NCI-H1048 (cell line): ENCODE data around the gene HEPACAM2.

Experiments
- DNase-seq: peaks from one replicate; lab custom pipeline; 2025; lab: John Stamatoyannopoulos, UW

The HEPACAM2 gene

DNA sequence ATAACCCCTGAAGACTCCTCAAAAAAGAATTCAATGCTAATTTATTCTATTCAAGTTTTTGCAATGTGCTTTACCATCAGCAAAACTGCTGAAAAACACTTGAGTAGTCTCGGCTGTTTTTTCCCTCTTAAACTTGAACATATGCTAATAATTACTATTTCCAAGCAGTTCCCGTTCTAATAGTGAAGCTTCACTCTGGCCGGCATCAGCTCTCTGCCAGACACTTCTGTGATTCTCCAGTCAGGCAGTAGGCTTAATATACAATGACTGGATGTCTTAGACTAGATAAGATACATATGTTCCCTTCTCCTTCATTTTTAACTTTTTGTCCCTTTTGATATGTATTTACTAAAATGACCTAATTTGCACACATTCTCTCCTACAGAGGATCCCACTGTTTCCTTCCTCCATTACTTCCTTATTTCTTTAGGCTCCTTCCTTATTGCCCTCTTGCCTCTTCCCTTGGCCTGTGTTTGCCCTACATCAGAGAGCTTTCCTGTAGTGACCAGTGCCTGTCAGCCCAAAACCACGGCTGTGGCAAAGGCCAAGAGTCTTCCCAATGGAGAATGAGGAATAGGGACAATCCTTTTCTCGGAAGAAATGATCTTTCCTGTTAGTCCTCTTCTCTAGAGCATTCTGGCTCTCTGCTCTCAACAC is 23.5 kb downstream of the HEPACAM2 start:
- DNase-seq: no peak

DNA sequence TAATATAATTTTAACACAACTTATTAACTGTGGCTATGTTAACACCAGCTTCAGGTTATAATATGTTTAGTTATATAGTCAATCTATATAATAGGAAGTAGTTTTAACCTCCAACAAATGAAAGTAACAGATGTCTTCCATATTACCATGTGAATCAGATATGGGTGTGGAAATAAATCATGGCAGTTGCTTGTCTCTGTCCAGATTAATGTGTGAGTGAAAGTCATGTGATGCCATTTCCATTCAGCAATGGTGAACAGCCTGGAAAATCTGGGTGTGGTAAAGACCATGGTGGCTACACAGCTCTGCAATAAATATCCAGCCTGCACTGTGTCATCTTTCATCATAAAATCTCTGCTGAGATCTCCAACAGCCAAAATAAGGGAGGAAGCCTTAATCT is 27.8 kb downstream of the HEPACAM2 start:
- no peak for DNase-seq

DNA sequence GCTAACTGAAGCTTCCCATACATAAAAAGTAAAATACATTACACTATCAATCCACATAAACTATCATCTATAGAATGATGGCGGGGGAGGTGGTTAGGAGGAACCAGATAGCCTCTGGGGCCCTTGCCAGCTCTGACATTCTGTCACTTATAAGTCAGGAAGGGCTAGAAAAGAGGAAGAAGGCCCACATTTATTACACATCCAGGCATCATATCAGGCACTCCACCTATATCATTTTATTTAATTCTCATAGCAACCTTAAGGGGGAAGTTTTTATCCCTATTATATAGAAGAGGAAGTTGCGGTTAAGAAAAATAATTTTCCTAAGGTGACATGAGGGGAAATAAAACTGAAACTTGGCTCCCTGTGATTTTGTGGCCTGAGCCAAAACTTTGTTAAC is 29.9 kb downstream of the HEPACAM2 start:
- no peak for DNase-seq

DNA sequence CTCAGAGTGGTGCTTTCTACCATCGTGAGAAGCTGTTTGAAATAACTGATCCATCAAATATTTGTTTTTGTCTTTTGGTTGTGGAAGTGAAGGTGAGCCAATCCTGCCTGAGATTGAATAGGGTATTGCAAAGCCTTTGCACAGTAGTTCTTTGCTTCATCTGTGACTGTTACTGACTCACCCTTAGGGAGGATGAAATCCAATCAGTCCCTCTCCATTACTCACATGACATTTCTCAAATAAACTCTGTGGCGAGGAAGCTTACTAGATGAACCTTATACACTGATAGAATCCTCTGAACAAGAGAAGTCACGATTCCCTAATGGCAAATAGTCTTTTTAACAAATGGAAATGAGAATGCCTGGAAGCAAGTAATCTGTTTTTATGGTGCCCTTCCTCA is 31.9 kb downstream of the HEPACAM2 start:
- no peak for DNase-seq

DNA sequence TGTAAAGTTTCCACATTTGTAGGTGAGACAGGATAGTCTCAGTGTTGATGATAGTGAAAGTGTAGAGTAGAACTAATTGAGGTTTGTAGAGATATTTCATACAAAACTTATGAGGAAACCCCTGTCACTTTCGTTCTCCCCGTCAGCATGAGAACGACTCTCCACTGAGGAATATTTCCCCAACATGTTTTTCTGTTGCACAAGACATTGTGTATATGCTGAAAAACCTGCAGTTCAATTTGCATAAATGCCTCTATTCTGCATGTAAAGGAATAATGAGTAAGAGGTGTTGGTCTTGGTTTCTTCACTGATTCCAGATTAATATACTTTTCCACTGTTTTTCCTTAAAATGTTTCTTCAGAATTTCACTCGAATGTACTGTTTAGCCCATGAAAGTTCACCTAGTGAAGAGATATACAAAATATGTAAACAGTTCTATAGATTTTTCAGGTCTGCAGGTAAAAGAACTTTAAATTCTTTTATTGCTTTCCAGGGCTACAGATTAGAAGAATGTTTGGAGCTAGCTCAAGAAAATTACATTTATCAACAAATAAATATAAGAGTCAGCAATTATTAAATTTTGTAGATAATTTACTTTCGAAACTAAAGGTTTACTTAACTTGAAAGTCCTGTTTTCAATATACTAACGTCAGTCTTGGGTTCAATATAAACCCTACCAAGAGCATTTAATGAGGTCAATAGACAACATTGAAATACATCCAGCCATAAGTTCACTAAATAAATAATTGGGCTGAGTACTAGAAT is 37.2 kb downstream of the HEPACAM2 start:
- no peak for DNase-seq

DNA sequence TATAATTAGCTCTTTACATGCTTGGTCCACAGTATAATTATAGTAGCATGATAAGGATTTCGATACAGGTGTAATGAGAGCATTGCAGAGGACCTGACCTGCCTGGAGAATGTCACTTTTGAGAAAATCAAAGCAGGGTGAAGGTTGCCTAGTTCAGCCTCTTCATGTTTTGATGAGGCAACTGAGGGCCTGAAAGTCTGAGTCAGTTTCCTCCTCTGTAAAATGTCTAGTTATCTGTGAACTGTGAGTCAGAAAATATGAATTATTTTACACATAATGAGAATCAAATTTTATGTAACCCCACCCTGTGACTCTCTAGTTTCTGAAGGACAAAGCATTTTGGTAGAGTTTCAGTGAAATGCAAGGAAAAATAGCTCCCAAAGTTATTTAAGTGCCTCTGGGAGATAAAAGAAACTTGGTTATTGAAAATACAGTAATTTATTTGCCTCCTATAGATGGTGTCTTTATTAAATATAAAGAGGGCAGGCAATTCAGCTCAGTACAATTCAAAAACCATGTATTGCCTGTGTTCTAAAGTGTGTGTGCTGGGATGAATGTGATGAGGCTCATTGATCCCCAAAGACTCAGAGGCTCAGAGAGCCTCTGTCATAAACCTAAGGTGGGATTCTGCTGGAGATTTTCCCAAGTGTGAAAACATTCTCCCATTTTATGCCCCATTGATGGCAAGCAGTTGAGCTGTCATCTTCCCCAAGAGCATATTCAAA is 40.8 kb downstream of the HEPACAM2 start:
- DNase-seq: no peak

DNA sequence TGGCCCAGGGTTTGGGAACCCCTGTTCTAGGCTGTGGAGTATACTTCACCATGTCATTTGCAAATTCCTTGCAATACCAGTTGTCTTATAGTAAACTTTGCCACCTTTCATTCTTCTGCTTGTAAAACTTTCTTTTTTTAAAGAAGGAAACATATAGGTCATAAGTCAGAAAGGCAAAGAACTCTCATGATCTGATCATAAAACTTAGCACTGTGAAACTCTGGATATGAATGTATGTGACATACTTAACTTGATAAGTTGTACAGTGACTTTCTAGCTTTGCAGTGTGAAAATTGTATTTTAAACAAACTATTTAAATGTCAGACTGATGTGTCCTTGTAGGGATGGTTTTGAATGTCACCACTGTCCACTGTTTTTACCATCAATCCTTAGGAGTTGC is 47.1 kb downstream of the HEPACAM2 start:
- DNase-seq: no peak

DNA sequence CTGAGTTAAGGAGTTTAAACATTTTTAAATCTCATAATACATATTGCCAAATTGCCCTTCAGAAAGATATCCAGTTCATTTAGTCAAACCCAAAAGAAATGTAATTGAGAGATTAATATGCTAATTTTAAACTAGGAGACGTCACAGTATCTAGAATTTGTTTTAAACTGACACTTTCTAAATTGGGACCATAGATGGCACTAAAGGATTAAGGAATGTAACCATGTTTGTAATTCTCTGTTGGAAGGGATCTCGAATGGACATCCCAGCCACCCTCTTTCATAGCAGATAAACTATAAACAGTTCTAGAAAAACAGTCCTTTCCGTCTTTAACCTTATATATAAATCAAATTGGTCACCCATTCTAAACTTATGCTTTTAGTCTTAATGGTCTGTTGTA is 48.1 kb downstream of the HEPACAM2 start:
- DNase-seq: no peak

DNA sequence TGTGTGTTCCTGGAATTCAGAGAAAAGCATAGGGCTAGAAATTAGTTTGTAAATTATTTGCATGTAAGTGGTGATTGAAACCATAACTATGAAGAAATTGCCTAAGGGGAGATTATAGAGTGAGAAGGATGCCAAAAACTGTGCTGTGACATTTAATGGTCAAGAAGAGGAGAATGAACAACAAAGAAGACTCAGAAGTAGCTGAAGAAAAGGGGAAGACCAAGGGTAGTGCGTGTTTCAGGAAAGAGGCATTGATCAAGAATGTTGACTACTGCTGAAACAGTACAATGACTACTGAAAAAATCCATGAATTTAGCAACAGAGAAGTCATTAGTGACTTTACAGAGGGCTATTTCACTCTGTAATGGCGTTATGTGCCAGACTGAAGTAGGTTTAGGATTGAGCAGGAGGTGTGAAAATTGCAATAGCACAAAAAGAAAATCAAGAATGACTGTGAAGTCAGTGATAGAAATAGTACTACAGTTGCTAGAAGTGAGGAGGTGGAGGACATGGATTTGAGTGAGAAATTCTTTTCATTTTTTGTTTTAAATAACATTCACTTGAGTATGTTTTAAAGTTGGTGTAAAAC is 49.2 kb downstream of the HEPACAM2 start:
- DNase-seq: peak; percentile 62

DNA sequence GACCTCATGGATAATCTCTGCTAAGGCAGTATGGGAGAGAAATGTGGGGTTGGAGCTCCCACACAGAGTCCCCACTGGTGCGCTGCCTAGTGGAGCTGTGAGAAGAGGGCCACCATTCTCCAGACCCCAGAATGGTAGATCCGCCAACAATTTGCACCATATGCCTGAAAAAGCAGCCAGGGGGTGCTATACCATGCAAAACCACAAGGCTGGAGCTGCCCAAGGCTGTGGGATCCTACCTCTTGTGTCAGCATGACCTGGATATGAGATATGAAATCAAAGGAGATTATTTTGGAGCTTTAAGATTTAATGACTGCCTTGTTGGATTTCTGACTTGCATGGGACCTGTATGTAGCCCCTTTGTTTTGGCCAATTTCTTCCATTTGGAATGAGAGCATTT is 51.0 kb downstream of the HEPACAM2 start:
- no peak for DNase-seq

DNA sequence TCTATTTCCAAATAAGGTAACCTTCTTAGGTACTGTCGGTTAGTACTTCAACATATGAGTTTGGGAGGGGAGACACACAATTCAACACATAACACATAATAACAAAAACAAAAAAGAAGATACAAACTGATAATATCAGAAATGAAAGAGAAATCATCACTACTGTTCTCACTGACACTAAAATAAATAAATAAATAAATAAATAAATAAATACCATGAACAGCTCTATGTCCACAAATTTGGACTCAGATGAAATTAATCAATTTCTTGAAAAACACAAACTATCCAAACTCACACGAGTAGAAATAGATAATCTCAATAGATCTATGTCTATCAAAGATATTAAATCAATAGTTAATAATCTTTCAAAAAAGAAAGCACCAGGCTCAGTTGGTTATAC is 53.6 kb downstream of the HEPACAM2 start:
- DNase-seq: no peak

DNA sequence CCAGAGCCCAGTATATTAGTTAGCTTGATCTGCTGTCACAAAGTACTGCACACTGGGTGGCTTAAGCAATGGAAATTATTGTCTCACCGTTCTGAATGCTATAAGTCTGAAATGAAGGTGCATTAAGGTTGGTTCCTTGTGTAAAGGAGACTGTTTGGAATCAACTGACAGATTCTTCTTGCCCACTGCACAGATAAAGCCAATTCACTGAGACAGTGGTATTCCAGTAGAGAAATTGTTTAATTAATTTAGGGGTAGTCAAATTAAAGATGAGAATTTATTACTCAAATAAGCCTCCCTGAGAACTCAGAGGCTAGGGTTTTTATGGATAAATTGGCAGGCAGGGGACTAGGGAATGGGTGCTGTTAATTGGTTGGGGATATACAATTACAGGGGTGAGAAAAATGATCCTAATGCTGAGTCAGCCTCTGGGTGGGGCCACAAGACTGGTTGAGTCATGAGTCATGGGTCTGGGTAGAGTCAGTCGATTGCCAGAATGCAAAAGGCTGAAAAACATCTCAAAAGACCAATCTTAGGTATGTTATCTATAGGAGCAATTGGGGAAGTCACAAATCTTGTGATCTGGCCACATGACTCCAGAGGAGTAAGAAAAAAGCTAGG is 54.6 kb downstream of the HEPACAM2 start:
- no peak for DNase-seq

DNA sequence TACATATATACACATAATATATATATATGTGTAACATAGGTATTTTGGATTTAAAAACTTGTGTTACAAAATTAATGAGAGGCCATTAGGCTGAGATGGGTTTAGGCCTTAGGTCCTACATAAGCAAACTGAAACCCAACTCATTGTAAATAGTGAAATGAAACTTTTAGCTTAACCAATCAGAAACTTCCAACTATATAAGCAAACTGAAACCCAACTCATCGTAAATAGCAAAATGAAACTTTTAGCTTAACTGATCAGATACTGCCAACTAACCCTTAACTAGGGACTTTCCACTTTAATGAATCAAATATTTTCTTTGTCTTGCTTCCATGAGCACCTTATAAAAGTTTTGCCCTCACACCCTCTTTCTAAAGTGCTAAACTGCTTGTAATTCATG is 60.8 kb downstream of the HEPACAM2 start:
- DNase-seq: no peak

DNA sequence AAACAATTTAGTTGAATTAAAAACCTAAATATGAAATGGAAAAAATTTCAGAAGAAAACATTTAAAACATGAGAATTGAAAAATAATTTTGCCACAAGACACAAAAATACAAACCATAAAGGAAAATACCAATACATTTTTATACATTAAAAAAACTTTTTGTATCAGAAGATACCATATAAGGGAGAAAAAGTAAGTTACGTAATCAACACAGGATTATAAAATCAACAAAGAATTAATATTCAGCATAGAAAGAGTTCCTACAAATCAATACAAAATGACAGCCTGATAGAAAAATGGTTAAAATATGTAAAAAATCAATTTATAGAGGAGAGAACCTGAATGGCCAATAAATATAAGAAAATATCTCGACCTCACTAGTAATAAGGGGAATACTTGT is 61.5 kb downstream of the HEPACAM2 start:
- no peak for DNase-seq

DNA sequence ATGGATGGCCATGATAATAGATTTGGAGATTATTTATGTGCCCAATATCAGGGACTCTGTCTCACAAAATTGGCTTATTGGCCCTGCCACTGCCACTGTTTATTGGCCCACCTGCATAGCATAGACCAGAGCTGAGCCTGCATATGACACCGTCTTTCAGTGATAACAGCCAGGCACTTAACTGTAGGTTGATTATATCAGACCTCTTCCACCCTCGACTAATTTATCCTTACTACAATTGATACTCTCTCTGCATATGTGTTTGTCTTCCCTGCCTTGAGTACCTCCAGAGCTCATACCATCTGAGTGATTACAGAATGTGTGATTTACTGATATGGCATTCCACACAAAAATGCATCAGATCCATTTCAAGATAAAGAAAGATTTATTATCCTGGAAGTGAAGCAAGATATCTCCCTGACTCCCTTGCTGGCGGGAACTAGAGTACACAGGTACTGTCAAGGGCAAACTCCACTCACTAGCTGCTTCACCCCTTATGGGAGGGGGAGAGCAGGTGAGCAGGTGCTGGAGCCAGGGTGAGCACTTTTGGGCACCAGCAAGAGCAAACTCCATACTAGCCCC is 65.0 kb downstream of the HEPACAM2 start:
- DNase-seq: no peak

DNA sequence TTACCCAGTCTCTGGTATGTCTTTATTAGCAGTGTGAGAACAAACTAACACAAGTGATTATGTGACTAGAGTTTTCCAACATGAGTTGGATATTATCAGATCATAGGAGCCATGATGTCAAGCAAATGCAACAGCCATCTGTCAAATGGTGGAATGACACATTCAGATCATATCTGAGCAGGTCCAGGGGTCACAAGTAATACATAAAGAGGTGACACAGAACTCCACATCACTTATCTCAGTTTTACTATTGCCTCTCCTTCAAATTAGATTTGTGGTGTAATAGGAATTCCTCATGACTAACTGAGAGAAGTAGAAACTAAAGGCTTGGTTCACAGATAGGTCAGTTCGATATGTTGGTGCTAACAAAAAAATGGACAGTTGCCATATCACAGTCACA is 65.9 kb downstream of the HEPACAM2 start:
- DNase-seq: no peak

DNA sequence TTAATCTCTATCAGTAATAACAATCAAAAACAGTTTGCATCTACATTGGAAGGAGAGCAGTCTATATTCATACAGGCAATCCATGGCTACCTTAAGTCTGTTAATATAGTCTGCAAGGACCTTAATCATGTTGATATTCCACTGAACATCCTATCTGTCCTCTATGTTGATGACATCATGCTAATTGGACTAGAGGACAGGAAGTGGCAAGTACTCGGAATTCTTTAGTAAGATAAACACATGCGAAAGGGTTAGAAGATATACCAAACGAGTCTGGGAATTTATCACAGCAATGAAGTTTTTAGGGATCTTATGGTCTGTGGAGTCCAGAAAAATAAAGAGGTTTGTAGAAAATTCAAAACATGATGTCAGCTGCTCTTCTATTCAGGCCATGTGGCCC is 66.8 kb downstream of the HEPACAM2 start:
- no peak for DNase-seq

DNA sequence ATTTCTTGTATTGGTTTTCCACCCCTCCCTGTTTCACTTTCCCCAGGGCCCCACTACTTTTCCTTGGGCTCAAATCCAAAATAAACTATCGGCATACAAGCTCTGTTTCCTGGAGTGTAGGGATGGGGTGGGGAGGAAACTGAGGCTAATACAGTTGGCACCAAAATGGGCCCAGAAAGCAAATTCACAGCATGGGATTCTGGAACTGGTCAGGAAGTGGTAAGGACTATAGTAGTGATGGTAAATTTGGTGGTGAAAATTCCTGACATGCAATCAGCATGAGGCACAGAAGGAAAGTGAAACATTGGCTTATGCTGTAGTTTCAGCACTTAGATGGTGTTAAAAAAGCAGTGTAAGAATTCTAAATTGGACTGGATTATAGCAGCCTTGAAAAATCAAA is 69.4 kb downstream of the HEPACAM2 start:
- DNase-seq: no peak

DNA sequence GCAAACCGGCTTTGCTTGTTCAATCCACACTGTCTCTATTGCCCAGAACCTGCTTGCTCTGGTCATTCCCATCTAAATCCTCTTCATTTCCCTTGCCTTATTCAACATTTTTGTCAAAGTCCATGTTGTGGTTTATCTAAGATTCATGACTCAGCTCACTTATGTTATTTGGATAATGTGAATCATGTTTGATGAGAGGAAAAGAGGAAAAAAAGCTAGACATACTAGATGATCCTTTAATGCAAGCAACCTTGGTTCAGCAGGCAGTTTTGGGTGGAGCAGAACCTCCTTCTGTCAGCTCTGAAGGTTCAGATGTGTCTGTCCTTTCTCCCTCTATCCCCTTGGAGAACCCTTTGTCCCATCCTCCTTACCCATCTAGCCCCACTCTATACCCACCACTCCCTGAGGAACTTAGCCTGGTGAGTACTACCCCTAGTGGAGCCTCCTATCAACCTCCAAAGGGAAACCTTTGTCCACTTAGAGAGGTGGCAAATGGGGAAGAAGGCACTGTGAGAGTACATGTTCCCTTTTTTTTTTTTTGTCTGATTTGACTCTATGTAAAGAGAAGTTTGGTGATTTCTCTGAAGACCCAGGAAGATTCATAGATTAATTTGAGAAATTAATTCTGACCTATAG is 76.0 kb downstream of the HEPACAM2 start:
- DNase-seq: no peak

DNA sequence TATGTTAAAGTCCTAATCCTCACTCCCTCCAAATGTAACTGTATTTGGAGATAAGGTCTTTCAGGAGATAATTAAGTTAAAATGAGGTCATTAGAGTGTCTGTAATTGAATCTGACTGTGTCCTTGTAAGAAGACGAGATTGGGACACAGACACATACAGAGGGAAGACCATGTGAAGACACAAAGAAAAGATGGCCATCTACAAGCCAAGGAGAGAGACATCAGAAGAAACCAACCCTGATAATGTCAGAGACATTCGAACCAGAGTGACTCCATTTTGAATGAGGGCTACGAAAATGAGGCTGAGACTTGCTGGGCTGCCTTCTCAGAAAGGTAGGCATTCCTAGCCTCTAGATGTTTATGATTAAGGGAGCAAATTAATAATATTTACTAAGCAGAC is 77.5 kb downstream of the HEPACAM2 start:
- no peak for DNase-seq

DNA sequence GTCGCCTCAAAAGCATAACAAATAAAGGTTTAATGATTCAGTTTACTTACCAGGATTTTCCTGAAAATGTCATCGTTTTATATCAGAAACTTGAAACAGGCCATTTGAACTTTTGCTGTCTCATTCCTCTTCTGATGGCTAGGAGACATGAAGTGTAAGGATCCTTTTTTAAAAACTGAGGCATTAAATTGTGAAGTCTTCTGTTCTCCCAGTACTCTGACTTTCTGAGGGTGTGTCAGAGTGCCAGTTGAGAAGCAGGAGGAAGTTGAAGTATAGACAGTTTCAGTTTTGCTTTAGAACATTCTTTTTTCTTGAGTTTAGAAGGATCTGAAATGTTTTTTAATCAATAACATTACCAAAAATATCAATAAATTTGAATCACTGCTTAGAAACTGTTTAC is 78.1 kb downstream of the HEPACAM2 start, which contains the start of gene SAMD9L:
SAMD9L (minus strand) TSS at position 242 of the 400 bp plus-strand sequence. CDS start 12,414 bp downstream, outside the sequence.
- DNase-seq: no peak
